CD14-positive monocyte (primary cell): ENCODE results near the gene NUP214. TPM values are rescaled to one million over a fixed set of nuclear protein-coding genes. Genes with fewer than 3 reads are reported as not detected.

Source experiments
- DNase-seq, 3 donors: peaks; one replicate each; pipeline ENCODE4 v3.0.0-alpha.2; 2011 to 2022
- H2AFZ ChIP-seq: 2 replicates; pipeline ENCODE4 v1.6.0; 2012; ENCODE audit warnings: mild to moderate bottlenecking, low read depth, low read length, inconsistent platforms; ENCODE audit not compliant: insufficient read depth, poor library complexity, severe bottlenecking
- H3K27ac ChIP-seq, 2 donors: 1 replicate in 1 of 2; 2 replicates in 1 of 2; pipeline ENCODE4 v1.5.1; 2012 to 2013; ENCODE audit warnings: low read length in 2 of 2, control low read depth in 1 of 2, inconsistent platforms in 1 of 2, low read depth in 1 of 2, mild to moderate bottlenecking in 1 of 2
- H3K27me3 ChIP-seq, 2 donors: one replicate each; pipeline versions ENCODE4 v1.6.0 to v1.6.1; 2011 to 2013; ENCODE audit warnings: low read length in 2 of 2; ENCODE audit not compliant: control insufficient read depth in 2 of 2, insufficient read depth in 2 of 2
- H3K36me3 ChIP-seq, 2 donors: replicated peaks in 1 of 2; 1 replicate in 1 of 2; 2 replicates in 1 of 2; pipeline versions ENCODE4 v1.5.1 to v1.6.1; 2012 to 2013; ENCODE audit warnings: low read length in 2 of 2, control low read depth in 1 of 2, inconsistent platforms in 1 of 2, mild to moderate bottlenecking in 1 of 2; ENCODE audit not compliant: insufficient read depth in 2 of 2, control insufficient read depth in 1 of 2
- H3K4me1 ChIP-seq, 2 donors: 1 replicate in 1 of 2; 2 replicates in 1 of 2; pipeline versions ENCODE4 v1.5.1 to v1.6.1; 2012 to 2013; ENCODE audit warnings: low read length in 2 of 2, control low read depth in 1 of 2, inconsistent platforms in 1 of 2, mild to moderate bottlenecking in 1 of 2, moderate library complexity in 1 of 2; ENCODE audit not compliant: insufficient read depth in 2 of 2, control insufficient read depth in 1 of 2
- H3K4me2 ChIP-seq: replicated peaks from 2 replicates; pipeline ENCODE3; 2012; ENCODE audit warnings: low read length, moderate library complexity, mild to moderate bottlenecking; ENCODE audit not compliant: poor library complexity, severe bottlenecking; ENCODE audit errors: extremely low read depth
- H3K4me3 ChIP-seq, 3 experiments: fragments of 200-600 bp in 1 of 3; sonication (generic) in 1 of 3; replicated peaks in 1 of 3; 1 replicate in 2 of 3; 2 replicates in 1 of 3; pipeline ENCODE4 v1.5.1; 2011 to 2013; ENCODE audit warnings: low read length in 3 of 3, mild to moderate bottlenecking in 3 of 3, control low read depth in 2 of 3, low read depth in 2 of 3, inconsistent platforms in 1 of 3, moderate library complexity in 1 of 3
- H3K79me2 ChIP-seq: 2 replicates; pipeline ENCODE4 v1.6.0; 2012; ENCODE audit warnings: mild to moderate bottlenecking, control low read depth, inconsistent platforms, low read length, moderate library complexity; ENCODE audit not compliant: insufficient read depth
- H3K9ac ChIP-seq: 2 replicates; pipeline ENCODE4 v1.6.0; 2017; ENCODE audit warnings: low read length, mild to moderate bottlenecking; ENCODE audit not compliant: insufficient read depth, poor library complexity, severe bottlenecking
- H3K9me3 ChIP-seq, 2 donors: replicated peaks in 1 of 2; 1 replicate in 1 of 2; 2 replicates in 1 of 2; pipeline versions ENCODE4 v1.5.1 to v1.6.1; 2012 to 2013; ENCODE audit warnings: low read length in 2 of 2, control low read depth in 1 of 2; ENCODE audit not compliant: control insufficient read depth in 1 of 2, insufficient read depth in 1 of 2
- H4K20me1 ChIP-seq: 2 replicates; pipeline ENCODE4 v1.6.0; 2012; ENCODE audit warnings: mild to moderate bottlenecking, low read length, control low read depth, moderate library complexity; ENCODE audit not compliant: insufficient read depth
- H3K27ac Mint-ChIP-seq, 7 donors: one replicate each; pipeline ENCODE4 v1.8.0; 2020; ENCODE audit warnings: mild to moderate bottlenecking in 7 of 7, mixed read lengths in 7 of 7, moderate library complexity in 6 of 7, inconsistent platforms in 2 of 7
- H3K27me3 Mint-ChIP-seq, 3 donors: one replicate each; pipeline ENCODE4 v1.8.0; 2021 to 2022; ENCODE audit warnings: low read depth in 3 of 3, mild to moderate bottlenecking in 3 of 3, mixed read lengths in 3 of 3, moderate library complexity in 3 of 3, inconsistent platforms in 1 of 3
- H3K36me3 Mint-ChIP-seq, 2 donors: one replicate each; pipeline ENCODE4 v1.8.0; 2020; ENCODE audit warnings: mixed read lengths in 2 of 2, inconsistent platforms in 1 of 2, mild to moderate bottlenecking in 1 of 2
- H3K4me1 Mint-ChIP-seq: one replicate; pipeline ENCODE4 v1.8.0; 2020; ENCODE audit warnings: mild to moderate bottlenecking, mixed read lengths
- H3K4me3 Mint-ChIP-seq, 2 donors: one replicate each; pipeline ENCODE4 v1.8.0; 2020; ENCODE audit warnings: mild to moderate bottlenecking in 2 of 2, mixed read lengths in 2 of 2, moderate library complexity in 1 of 2
- H3K9me3 Mint-ChIP-seq, 7 donors: one replicate each; pipeline ENCODE4 v1.8.0; 2020 to 2022; ENCODE audit warnings: mixed read lengths in 7 of 7, mild to moderate bottlenecking in 6 of 7, moderate library complexity in 6 of 7, inconsistent platforms in 2 of 7
- CTCF ChIP-seq: fragments of 200-600 bp; IDR thresholded peaks from one replicate; pipeline ENCODE4 v1.8.0; 2022; ENCODE audit warnings: antibody characterized with exemption, mild to moderate bottlenecking
- WGBS: methylation state at CpG from one replicate; pipeline ENCODE4 v1.1.5; 2013; ENCODE audit warnings: missing lambda C conversion rate; ENCODE audit not compliant: insufficient coverage; 5-methylcytosine and 5-hydroxymethylcytosine counted together
- intact Hi-C, 2 donors: fragments of 100-400 bp; cut with micrococcal nuclease; formaldehyde crosslinking; loops; one replicate each; pipeline versions ENCODE4 v1.15.0 to v1.15.1; 2023
- polyA plus RNA-seq, 3 donors: library from polyadenylated mRNA; depleted of rRNA in 1 of 3; unstranded in 2 of 3; stranded (reverse) in 1 of 3; fragments of 300-500 nt in 2 of 3; fragments of >200 nt in 1 of 3; fragmentation: Illumina TruSeq in 2 of 3; gene quantifications; 1 replicate in 2 of 3; 2 replicates in 1 of 3; pipeline ENCODE4 v1.2.3, GENCODE V29; 2012 to 2021

Gene NUP214
- polyA plus RNA-seq, 3 donors = 94.9 to 329 (median 214) TPM

- peaks cover 0 to 1% (median 0%) of the 10 kb centered on the region in 7 donors for H3K9me3 Mint-ChIP-seq
- peak overlapping the region in 1 of 7 donors; percentile 33 for H3K27ac Mint-ChIP-seq
- Histone ChIP-seq H3K9ac (no peak overlapping the region), H3K4me2 (no peak overlapping the region), H2AFZ (no peak overlapping the region), H3K27me3 (no peaks in the 10 kb centered on the region), H3K4me3 (no peak overlapping the region), H3K79me2 (peaks cover 17% of the 10 kb centered on the region), H3K9me3 (no peaks in the 10 kb centered on the region), H3K27ac (no peak overlapping the region), H4K20me1 (no peaks in the 10 kb centered on the region), H3K4me1 (peaks cover 13 to 19% of the 10 kb centered on the region in 2 donors), H3K36me3 (peaks cover 0 to 4% of the 10 kb centered on the region in 2 donors)
- TF ChIP-seq CTCF = no peak
- H3K27me3 Mint-ChIP-seq = peaks cover 4 to 7% (median 6%) of the 10 kb centered on the region in 3 donors
- 94% methylated on average over 2 of the region's 2 CpGs for WGBS
- H3K4me3 Mint-ChIP-seq = no peak overlapping the region
- peaks cover 15% of the 10 kb centered on the region for H3K4me1 Mint-ChIP-seq
- intact Hi-C loops = no loop called here
- no peak for DNase-seq
- H3K36me3 Mint-ChIP-seq = no peaks in the 10 kb centered on the region
These were observed 3.2 kb upstream of the NUP214 start for GRCh38 chr9:131122158-131122557.

GRCh38 chr9:131125038-131125287, 423 bp upstream of the NUP214 start:
- Histone ChIP-seq H3K27me3 (no peaks in the 10 kb centered on the region), H3K79me2 (peaks cover 26% of the 10 kb centered on the region), H3K9me3 (no peaks in the 10 kb centered on the region), H3K4me3 (peak overlapping the region; percentile 70 to 97 (median 70)), H4K20me1 (no peaks in the 10 kb centered on the region), H3K9ac (peak overlapping the region; percentile 94), H3K4me1 (peaks cover 12 to 19% of the 10 kb centered on the region in 2 donors), H3K36me3 (peaks cover 27 to 32% of the 10 kb centered on the region in 2 donors), H2AFZ (peak overlapping the region; percentile 97), H3K4me2 (peak overlapping the region; percentile 91), H3K27ac (peak overlapping the region; percentile 75 to 97)
- Mint-ChIP-seq H3K36me3 (peaks cover 25 to 27% of the 10 kb centered on the region in 2 donors), H3K4me3 (peak overlapping the region; percentile 96 to 97), H3K4me1 (peaks cover 13% of the 10 kb centered on the region), H3K27me3 (peaks cover 1 to 2% (median 2%) of the 10 kb centered on the region in 3 donors), H3K27ac (peak overlapping the region; percentile 95 to 98 (median 96)), H3K9me3 (peaks cover 0 to 1% (median 0%) of the 10 kb centered on the region in 7 donors)
- no peak for DNase-seq
- no peak for TF ChIP-seq CTCF
- intact Hi-C loops = loop anchor here in 1 of 2 donors (5.0 kb wide), 2 partner anchors 413 to 433 kb away; partner anchors contain the start of gene EXOSC2
- 5% methylated on average over 2 of the region's 7 CpGs for WGBS
